Measurements from ENCODE around the gene FHL2. TPM values are rescaled to one million over a fixed set of nuclear protein-coding genes. Genes with fewer than 3 reads are reported as not detected.

The FHL2 gene
- total RNA-seq, 1 experiment from 2014 or later = 109 TPM

GRCh38 chr2:105395691-105396090 lies 3.2 kb downstream of the FHL2 start:
- Histone ChIP-seq H4K20me1 (ENCODE audit: insufficient read depth) (peaks cover 20% of the 10 kb centered on the region), H3K27ac (peak overlapping the region; percentile 88), H3K9me3 (ENCODE audit: insufficient read depth, low read depth) (no peaks in the 10 kb centered on the region), H3F3A (ENCODE audit: insufficient read depth, low read depth) (peaks cover 62% of the 10 kb centered on the region), H3K4me2 (peak overlapping the region; percentile 100), H3K4me3 (peak overlapping the region; percentile 52), H3K27me3 (ENCODE audit: insufficient read depth, low read depth) (no peaks in the 10 kb centered on the region), H2AFZ (no peak overlapping the region), H3K4me1 (replicated peaks; ENCODE audit: insufficient read depth) (peaks cover 74% of the 10 kb centered on the region), H3K36me3 (ENCODE audit: low read depth) (peaks cover 36% of the 10 kb centered on the region), H3K79me2 (ENCODE audit: low read depth) (peaks cover 88% of the 10 kb centered on the region), H3K9me2 (ENCODE audit: insufficient read depth) (no peaks in the 10 kb centered on the region)
- intact Hi-C loops (cut with micrococcal nuclease; ENCODE audit: unreplicated experiment) = loop anchor here (1.0 to 2.0 kb wide), 3 partner anchors 9 to 125 kb away; no protein-coding TSS in a partner anchor
- TF ChIP-seq CTCF (conservative IDR thresholded peaks at IDR 0.05) (no peak), EZH2 (IDR thresholded peaks at IDR 0.05; ENCODE audit: low read depth) (no peak)
- BruUV-seq (replicated peaks) = no TSS peak
- ChIA-PET POLR2A (ENCODE audit: unreplicated experiment) (interaction anchor here (0.6 to 1.4 kb wide), 2 partner anchors 9 to 11 kb away, joined by 4 to 30 read pairs; no protein-coding TSS in a partner anchor), CTCF (no interaction called here)
- DNase-seq = no peak

- TF ChIP-seq CTCF (conservative IDR thresholded peaks at IDR 0.05) (no peak), EZH2 (IDR thresholded peaks at IDR 0.05; ENCODE audit: low read depth) (no peak)
- DNase-seq = no peak
- Histone ChIP-seq H3K4me2 (peak overlapping the region; percentile 100), H3K36me3 (ENCODE audit: low read depth) (peaks cover 36% of the 10 kb centered on the region), H3F3A (ENCODE audit: insufficient read depth, low read depth) (peaks cover 68% of the 10 kb centered on the region), H3K79me2 (ENCODE audit: low read depth) (peaks cover 93% of the 10 kb centered on the region), H3K4me3 (peak overlapping the region; percentile 52; the same call in 1 of the 2 replicates), H3K27me3 (ENCODE audit: insufficient read depth, low read depth) (no peaks in the 10 kb centered on the region), H3K4me1 (replicated peaks; ENCODE audit: insufficient read depth) (peaks cover 74% of the 10 kb centered on the region), H3K9me3 (ENCODE audit: insufficient read depth, low read depth) (no peaks in the 10 kb centered on the region), H4K20me1 (ENCODE audit: insufficient read depth) (peaks cover 20% of the 10 kb centered on the region), H3K27ac (peak overlapping the region; percentile 88), H2AFZ (no peak overlapping the region), H3K9me2 (ENCODE audit: insufficient read depth) (no peaks in the 10 kb centered on the region)
- intact Hi-C loops (cut with micrococcal nuclease; ENCODE audit: unreplicated experiment) = no loop called here
- CTCF ChIA-PET = no interaction called here
- no TSS peak for BruUV-seq (replicated peaks)
- POLR2A ChIA-PET (ENCODE audit: unreplicated experiment) = interaction anchor here (0.7 to 1.4 kb wide), 2 partner anchors 9 to 60 kb away, joined by 4 to 12 read pairs; no protein-coding TSS in a partner anchor
Measured at GRCh38 chr2:105394951-105395611, 3.8 kb downstream of the FHL2 start.

GRCh38 chr2:105393373-105394055 lies 5.3 kb downstream of the FHL2 start:
- Histone ChIP-seq H3K9me3 (ENCODE audit: insufficient read depth, low read depth) (no peaks in the 10 kb centered on the region), H4K20me1 (ENCODE audit: insufficient read depth) (peaks cover 25% of the 10 kb centered on the region), H3F3A (ENCODE audit: insufficient read depth, low read depth) (peaks cover 72% of the 10 kb centered on the region), H3K36me3 (ENCODE audit: low read depth) (peaks cover 49% of the 10 kb centered on the region), H2AFZ (no peak overlapping the region), H3K4me3 (no peak overlapping the region), H3K9me2 (ENCODE audit: insufficient read depth) (no peaks in the 10 kb centered on the region), H3K4me2 (peak overlapping the region; percentile 100), H3K4me1 (replicated peaks; ENCODE audit: insufficient read depth) (peaks cover 80% of the 10 kb centered on the region), H3K79me2 (ENCODE audit: low read depth) (peaks cover 95% of the 10 kb centered on the region), H3K27ac (peak overlapping the region; percentile 66; the same call in 1 of the 2 replicates), H3K27me3 (ENCODE audit: insufficient read depth, low read depth) (no peaks in the 10 kb centered on the region)
- CTCF ChIA-PET = interaction anchor here (0.7 kb wide), 1 partner anchor 117 kb away, joined by 4 read pairs; no protein-coding TSS in a partner anchor
- no peak for TF ChIP-seq CTCF (conservative IDR thresholded peaks at IDR 0.05)
- TF ChIP-seq EZH2 (IDR thresholded peaks at IDR 0.05; ENCODE audit: low read depth) = no peak
- POLR2A ChIA-PET (ENCODE audit: unreplicated experiment) = interaction anchor here (0.7 kb wide), 1 partner anchor 13 kb away, joined by 5 read pairs; no protein-coding TSS in a partner anchor
- no peak for DNase-seq
- intact Hi-C loops (cut with micrococcal nuclease; ENCODE audit: unreplicated experiment) = no loop called here
- no TSS peak for BruUV-seq (replicated peaks)
